Stimulated activated CD4-positive, alpha-beta T cell treated with anti-CD3 and anti-CD28 coated beads, Interleukin-2, amount 100 ng/mL, for 4 hours (primary cell): ENCODE results near the gene OTX2.

Source experiments
- DNase-seq: peaks from one replicate; pipeline ENCODE4 v3.0.0-alpha.2; 2020; ENCODE audit warnings: low read depth

Gene OTX2

DNA sequence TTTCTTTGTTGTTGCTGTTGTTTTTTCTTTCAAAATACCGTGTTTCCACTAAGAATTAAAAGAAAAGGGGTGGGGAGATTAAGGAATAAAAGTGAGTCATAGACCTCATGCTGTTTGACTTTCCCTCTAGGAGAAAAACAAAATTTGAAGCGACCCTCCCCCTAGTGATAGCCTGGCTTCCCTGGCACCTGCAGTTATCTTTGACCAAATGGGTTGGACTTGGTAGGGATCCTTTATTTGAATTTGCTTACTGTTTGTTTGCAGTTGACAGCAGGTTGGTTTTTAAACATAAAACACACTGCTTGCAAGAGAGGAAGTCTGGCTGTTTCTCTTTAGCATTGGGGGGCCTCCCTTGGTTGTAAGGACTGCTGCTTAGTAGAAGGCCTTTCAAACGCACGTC, 14.0 kb downstream of the OTX2 start:
- DNase-seq: no peak

DNA sequence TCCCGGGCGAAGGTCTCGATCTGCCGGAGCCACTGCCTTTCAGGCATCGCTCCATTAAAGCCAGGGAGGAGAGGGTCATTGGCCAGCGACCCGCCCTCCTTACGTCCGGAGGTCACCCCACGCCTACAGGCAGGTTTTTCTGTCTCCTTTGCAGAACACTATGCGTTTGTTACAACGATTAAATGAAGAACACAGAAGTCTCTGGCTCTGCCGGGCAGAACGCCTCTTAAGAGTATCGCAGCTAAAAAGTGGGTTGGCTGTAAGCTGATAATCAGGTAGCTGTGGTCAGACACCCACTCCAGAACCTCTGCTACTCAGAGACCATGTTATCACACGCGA, 15.0 kb downstream of the OTX2 start:
- DNase-seq: no peak

DNA sequence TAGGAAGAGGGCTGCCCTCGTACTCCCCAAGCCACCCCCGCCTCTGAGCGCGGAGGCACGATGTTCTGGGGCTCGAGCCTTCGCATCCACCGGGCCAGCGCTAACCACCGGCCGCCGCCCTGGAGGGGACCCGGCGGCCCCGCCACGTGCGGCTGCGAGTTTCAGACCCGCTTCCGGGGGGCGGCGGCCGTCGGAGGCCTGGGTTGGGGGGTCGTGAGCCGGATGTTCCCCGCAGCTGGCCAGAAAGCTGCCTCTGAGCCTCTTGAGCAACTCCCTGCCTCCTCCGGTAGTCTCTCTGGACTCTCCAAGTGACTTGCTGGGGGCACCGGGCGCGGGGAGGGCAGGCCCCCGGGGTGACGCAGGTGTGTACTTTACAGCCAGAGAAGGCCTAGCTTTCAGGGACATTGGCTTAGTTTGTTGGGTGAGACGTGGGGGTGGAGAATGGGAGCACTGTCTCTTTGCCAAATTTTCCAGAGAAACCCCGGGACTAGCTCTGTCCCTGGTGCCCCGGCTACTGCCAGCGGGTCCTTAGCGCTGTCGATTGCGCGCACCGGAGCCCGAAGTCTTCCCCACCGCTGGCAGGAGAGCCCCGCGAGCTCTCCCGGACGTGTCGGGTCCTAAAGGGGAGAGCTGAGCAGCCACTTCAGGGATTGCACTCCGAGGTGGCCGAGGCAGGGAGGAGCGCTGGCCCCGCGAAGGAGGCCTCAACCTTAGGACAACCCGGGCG, 15.6 kb downstream of the OTX2 start:
- no peak for DNase-seq

DNA sequence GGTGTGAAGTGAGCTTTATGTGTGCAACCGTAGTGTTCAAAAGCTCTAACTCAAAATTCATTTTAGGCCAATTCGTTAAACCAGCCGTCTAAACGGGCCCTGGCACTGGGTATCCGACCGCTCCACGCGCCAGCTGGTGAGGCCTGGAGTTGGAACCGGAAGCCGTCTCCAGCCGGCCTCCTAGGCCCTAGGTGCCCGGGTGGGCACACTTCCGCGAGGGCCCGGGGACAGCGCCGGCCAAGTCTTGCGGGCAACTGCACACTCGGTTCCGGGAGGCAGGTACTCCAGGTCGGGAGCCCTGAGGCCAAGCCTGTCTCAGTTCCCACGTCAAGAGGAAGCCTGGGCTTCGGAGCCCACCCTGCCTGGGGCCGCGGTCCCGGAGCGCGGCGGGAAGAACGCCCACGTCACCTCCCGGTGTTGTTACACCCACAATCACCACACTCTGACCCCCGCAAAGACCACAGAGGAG, 16.2 kb downstream of the OTX2 start:
- DNase-seq: no peak

DNA sequence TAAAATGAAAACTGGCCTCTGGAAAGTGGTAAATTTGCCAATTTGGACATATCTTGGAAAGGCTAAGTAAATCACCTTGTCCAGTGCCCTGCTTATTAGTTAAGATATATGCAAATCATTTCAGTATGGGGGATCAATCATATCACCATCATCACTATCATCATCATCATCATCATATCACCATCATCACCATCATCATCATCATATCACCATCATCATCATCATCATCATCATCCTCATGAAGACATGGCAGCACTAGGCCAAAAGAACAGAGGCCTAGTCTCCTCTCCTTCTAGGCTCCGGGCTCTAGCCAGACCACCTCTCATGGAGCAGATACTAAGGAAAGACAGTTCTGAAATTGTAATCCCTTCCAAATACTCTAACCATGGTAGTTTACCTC, 20.3 kb downstream of the OTX2 start:
- no peak for DNase-seq

DNA sequence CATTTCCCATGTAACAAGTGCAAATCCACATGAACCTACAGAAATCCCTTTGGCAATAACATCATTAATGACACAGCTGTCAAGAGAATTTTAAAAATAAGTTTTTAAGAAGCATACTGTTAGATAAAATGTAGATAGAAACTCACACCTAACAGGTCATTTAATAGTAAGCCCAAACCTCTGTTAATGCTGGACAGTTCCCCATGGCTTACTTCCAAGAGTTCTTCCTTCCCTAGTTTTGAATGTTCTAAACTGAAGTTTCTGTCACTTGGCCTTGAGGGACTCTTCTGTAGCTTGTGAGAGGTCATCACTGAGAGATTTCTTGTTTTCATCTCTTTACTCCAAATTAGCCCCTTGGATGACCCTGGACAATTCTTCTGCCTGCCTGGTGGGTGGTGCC, 22.7 kb downstream of the OTX2 start:
- DNase-seq: no peak

DNA sequence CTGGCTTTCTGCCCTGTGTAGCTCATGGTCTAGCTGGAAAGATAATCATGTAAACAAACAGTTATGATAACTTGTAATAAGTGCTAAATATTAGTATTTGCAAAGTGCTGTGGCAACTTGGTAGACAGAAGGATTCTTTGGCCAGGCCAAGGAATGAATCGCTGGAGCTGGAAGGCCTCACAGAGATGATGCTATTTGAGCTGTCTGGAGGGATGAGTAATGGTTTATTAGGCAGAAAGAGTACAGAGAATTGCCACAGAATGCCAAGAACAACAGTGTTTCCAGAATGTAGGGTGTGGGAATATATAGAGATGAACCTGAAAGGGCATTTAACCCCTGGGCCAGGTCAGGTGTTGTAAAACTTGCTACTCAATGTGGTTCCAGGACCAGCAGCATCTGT, 27.6 kb downstream of the OTX2 start:
- no peak for DNase-seq

DNA sequence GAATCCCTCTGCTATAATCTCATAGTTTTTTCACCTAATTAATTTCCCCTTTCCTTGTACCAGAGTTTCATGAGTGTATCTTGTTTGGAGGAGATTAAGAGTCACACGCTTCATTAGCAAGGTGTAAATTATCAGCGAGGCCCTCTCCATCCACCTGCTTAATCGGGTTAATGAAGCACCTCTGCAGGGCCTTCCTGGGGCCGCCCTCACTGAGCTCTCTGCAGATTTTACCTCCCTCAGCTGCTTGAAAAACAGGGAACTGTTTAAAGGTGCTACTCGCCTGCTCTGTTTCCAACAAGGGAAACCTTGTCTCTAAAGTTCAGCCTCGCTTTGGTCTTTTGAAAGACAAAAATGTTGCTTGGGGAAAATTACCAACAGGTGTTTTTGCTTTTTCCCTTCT, 35.8 kb downstream of the OTX2 start:
- DNase-seq: no peak

DNA sequence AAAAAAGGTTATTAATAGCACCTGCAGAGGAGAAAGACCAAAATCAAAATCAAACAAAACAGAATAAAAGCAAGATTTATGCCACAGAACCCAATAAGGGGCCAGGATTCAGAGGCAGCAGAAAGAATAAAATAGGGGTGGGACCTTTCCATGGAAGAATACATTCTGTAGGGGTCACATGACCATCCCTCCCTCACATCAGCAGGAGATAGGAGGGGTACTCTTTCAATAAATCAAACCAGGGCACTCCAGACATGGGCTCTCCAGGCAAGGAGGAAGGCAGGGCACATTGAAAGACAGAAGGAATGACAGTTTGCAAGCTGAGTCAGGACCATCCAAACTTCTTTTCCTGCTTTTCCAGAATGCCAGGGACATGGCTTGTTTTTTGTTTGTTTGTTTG, 39.8 kb downstream of the OTX2 start:
- DNase-seq: no peak

DNA sequence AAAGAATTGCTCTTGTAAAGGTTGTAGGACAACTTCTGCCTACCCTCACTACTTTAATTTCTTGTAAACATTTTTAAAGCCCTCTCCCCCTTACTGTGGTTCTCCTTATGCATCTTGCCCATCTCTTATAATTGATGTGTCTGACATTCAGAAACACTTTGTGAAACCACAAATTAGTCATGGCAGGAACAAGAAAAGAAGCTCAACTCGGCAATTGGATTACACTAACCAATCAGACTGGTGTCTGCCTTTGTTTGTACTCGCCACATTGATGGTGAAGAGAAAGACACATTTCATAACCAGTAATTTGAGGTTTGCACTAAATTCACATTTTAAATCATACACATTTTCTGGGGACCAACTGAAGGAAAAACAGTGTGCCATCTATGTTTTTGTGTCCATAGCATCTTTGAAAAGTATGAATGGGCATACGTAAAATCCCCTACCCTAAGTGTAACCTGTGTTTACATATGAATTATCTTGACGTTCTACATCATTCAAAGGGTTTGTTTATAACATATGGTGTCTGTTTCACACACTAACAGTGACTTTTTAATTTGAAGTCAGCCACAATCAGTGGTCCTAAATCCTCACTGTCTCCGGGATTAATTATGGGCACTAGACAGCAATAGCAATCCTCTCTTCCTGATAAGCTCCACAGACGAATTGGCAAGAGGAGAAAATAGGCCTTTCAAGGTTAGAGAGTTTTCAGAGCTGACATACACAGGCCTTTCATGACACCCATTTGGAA, 49.9 kb downstream of the OTX2 start:
- DNase-seq: no peak

DNA sequence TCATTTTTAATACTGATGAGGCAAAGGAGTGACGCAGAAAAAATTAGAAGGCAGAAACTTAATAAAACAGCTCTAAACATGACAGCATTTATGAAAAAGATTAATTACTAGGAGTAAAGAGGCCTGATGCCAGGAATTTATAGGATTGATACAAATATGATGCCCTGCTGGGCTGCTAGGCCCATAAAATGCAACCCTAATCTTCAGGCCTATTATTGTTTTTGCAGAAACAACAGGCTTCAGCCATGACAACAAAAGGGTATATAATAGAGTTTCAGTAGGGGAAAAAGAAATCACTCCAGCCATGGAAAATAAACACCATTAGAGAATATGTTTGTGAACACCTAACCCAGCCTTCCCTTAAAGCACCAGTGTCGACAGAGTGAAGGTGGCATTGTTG, 50.6 kb downstream of the OTX2 start:
- no peak for DNase-seq

DNA sequence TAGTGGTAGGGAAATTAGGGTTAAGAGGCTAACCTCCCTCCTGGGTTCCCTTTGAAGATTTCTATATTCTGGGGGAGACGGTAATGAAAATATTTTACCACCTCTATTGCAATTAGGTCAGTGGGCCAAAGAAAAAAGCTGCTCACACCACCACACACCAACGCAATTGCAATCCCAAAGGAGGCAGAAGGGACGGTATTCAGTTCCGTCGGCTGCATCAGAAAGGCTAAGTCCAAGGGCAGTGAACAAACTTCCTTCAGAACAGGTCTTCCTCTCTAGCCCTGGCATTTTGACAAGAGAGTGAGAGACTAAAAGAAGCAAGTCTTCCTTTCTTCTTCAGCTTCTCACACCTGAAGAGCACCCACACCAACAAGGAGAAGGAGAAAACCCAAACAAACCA, 51.2 kb downstream of the OTX2 start:
- DNase-seq: no peak

DNA sequence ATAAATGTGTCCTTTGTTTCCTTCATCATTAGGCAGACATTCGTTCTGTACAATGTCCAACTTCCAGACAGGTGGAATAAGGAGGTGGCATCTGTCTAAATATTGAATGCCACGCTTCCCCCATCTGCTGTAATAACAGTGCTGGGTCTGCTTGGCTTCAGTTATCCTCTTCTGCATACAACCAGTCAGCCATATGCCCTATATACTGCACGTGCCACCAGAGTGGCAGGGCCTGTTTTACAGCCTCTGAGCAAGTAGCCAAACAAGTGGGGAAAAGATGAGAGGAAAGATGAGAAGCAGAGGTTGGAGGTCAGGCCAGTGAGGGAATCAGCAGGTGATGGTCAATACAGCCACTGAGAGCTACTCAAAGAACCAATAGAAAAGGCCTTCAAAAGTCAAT, 55.4 kb downstream of the OTX2 start:
- no peak for DNase-seq

DNA sequence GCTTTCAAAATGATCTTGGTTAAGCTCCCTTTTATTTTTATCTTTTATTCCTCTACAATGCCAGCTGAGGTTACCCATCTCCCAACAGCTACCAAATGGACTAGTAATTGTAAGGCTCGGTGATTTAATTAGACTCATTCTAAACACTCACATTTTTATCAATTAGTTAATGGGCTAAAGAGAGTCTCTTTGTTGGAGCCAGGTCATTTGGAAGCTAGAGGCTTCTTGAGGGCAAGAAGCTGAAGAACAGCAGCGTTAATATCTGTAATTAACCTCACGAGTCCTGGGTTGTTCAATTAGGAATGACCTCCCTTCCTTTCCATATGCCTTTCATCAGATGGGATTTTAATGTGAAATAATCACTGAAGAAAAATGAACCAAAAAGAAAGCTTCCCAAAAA, 56.9 kb downstream of the OTX2 start:
- no peak for DNase-seq

DNA sequence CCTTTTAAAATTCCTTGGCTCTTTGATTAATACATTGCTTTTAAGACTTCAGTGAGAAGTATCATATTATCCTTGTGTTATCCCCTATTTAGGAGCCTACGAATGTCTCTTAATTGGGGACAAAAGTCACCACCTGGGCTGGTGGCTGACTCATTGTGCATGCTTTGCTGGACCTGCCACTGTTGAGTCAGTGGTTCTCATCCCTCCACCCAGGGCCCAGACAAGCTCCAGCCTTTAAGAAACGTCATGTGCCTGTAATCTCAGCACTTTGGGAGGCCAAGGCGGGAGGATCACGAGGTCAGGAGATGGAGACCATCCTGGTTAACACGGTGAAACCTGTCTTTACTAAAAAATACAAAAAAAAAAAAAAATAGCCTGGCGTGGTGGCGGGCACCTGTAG, 57.9 kb downstream of the OTX2 start:
- DNase-seq: no peak

DNA sequence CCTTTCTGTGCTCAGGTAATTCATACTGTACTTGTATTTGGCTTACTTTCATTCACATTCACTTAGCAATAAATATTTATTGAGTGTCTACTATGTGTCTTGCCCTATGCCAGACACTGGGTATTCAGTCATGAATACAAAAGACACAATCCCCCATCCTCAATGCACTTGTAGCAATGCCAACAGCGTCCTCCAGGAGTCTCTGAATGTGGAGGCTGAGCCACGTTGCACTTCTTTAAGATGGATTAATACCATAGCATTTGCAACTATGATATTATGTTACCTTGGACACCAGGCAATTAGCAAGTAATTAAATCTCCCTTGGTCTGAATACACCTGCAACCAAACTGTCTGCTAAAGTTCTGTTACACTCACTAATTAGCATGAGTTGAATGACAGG, 58.8 kb downstream of the OTX2 start:
- DNase-seq: no peak
